ENCODE data around the gene DDIT4. TPM values are rescaled to one million over a fixed set of nuclear protein-coding genes. Genes with fewer than 3 reads are reported as not detected.

DDIT4 gene
- total RNA-seq, 1 experiment from 2014 or later, result 155 TPM

DNA sequence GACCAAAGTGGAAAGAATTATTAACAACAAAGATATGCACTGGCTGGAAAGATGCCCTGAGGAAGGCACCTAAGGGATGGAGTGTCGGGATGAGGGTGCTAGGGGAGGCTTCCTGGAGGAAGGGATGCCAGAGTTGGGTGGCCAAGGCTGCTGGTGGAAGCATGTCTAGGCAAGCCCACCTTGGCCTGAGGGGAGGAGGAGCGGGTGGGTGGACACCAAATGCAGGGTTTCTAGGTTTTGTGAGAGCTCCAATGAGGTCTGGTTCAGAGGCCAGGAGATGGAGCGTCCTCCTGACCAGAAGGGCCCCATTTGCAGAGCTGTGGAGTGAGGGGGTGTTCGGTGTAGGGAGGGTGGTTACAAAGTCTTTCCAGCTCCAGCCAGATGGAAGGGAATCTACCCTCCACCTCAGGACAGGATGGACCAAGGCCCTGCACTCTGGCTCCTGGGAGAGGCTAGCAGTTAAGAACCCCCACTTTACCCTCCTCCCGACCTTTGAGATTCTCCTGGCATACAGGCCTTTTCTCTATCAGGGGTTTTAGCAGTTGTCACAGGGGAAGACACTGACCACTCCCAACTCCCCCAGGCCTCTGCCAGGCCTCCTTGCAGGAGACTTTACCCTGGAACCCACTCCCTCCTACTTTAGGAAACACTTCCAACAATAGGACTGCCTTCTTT lies 3.0 kb upstream of the DDIT4 start:
- no peaks in the 10 kb centered on the region for H3K27me3 Mint-ChIP-seq (ENCODE audit: insufficient read depth, unreplicated experiment)
- BruUV-seq (replicated peaks), result no TSS peak
- peaks cover 57% of the 10 kb centered on the region for H3K36me3 Mint-ChIP-seq (ENCODE audit: insufficient read depth, unreplicated experiment)
- Histone ChIP-seq H3K9me3 (no peaks in the 10 kb centered on the region), H3K4me1 (peaks cover 18% of the 10 kb centered on the region), H3K36me3 (ENCODE audit: control insufficient read depth, insufficient read depth, low read length) (peaks cover 6% of the 10 kb centered on the region), H3K27me3 (replicated peaks; ENCODE audit: control insufficient read depth, insufficient read depth, low read length) (no peaks in the 10 kb centered on the region), H3K4me3 (ENCODE audit: low read depth, low read length) (no peak overlapping the region)
- peaks cover 26% of the 10 kb centered on the region for H3K4me1 Mint-ChIP-seq (ENCODE audit: low read depth, unreplicated experiment)
- intact Hi-C loops (cut with micrococcal nuclease; ENCODE audit: unreplicated experiment), result loop anchor here (2.0 kb wide), 1 partner anchor 314 kb away; no protein-coding TSS in a partner anchor
- ChIA-PET POLR2A (interaction anchor here (0.6 to 1.7 kb wide), 2 partner anchors 10 to 16 kb away, joined by 4 to 5 read pairs; no protein-coding TSS in a partner anchor), CTCF (no interaction called here)
- DNase-seq, result no peak
- TF ChIP-seq, protein P1, sequence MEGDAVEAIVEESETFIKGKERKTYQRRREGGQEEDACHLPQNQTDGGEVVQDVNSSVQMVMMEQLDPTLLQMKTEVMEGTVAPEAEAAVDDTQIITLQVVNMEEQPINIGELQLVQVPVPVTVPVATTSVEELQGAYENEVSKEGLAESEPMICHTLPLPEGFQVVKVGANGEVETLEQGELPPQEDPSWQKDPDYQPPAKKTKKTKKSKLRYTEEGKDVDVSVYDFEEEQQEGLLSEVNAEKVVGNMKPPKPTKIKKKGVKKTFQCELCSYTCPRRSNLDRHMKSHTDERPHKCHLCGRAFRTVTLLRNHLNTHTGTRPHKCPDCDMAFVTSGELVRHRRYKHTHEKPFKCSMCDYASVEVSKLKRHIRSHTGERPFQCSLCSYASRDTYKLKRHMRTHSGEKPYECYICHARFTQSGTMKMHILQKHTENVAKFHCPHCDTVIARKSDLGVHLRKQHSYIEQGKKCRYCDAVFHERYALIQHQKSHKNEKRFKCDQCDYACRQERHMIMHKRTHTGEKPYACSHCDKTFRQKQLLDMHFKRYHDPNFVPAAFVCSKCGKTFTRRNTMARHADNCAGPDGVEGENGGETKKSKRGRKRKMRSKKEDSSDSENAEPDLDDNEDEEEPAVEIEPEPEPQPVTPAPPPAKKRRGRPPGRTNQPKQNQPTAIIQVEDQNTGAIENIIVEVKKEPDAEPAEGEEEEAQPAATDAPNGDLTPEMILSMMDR (IDR thresholded peaks at IDR 0.05; ENCODE audit: insufficient read depth in 1 of 2, low read depth in 1 of 2, low read length in 1 of 2, severe bottlenecking in 1 of 2, unreplicated experiment in 1 of 2), result no peak
- no peak overlapping the region for H3K4me3 Mint-ChIP-seq (ENCODE audit: unreplicated experiment)
- no peaks in the 10 kb centered on the region for H3K9me3 Mint-ChIP-seq (ENCODE audit: unreplicated experiment)
- peak overlapping the region; percentile 99 for H3K27ac Mint-ChIP-seq (ENCODE audit: unreplicated experiment)

GRCh38 chr10:72272689-72273409 lies 875 bp upstream of the DDIT4 start:
- Mint-ChIP-seq H3K36me3 (ENCODE audit: insufficient read depth, unreplicated experiment) (peaks cover 66% of the 10 kb centered on the region), H3K4me1 (ENCODE audit: low read depth, unreplicated experiment) (peaks cover 34% of the 10 kb centered on the region), H3K9me3 (ENCODE audit: unreplicated experiment) (no peaks in the 10 kb centered on the region), H3K27me3 (ENCODE audit: insufficient read depth, unreplicated experiment) (no peaks in the 10 kb centered on the region), H3K4me3 (ENCODE audit: unreplicated experiment) (peak overlapping the region; percentile 94), H3K27ac (ENCODE audit: unreplicated experiment) (peak overlapping the region; percentile 99)
- peak; percentile 97 to 99 for DNase-seq
- Histone ChIP-seq H3K9me3 (no peaks in the 10 kb centered on the region), H3K4me1 (peaks cover 22% of the 10 kb centered on the region), H3K27me3 (replicated peaks; ENCODE audit: control insufficient read depth, insufficient read depth, low read length) (no peaks in the 10 kb centered on the region), H3K4me3 (ENCODE audit: low read depth, low read length) (peak overlapping the region; percentile 56), H3K36me3 (ENCODE audit: control insufficient read depth, insufficient read depth, low read length) (peaks cover 6% of the 10 kb centered on the region)
- TF ChIP-seq, protein P1 (IDR thresholded peaks at IDR 0.05; ENCODE audit: insufficient read depth in 1 of 2, low read depth in 1 of 2, low read length in 1 of 2, severe bottlenecking in 1 of 2, unreplicated experiment in 1 of 2), result no peak
- no TSS peak for BruUV-seq (replicated peaks)
- intact Hi-C loops (cut with micrococcal nuclease; ENCODE audit: unreplicated experiment), result loop anchor here (1.0 to 2.0 kb wide), 8 partner anchors 13 to 174 kb away; partner anchors contain the start of genes ANAPC16 and ASCC1
- CTCF ChIA-PET, result interaction anchor here (0.5 to 4.8 kb wide), 11 partner anchors 10 to 376 kb away, joined by 3 to 40 read pairs (median 3); partner anchors contain the start of gene DNAJB12
- POLR2A ChIA-PET, result interaction anchor here (0.5 to 5.2 kb wide), 43 partner anchors 9 to 979 kb away, joined by 3 to 163 read pairs (median 4); partner anchors contain the start of genes ANAPC16, ASCC1, DNAJB12 and MRPS16

- H3K9me3 ChIP-seq, result no peaks in the 10 kb centered on the region
- intact Hi-C loops (cut with micrococcal nuclease; ENCODE audit: unreplicated experiment), result no loop called here
- peak overlapping the region; percentile 94 for H3K4me3 Mint-ChIP-seq (ENCODE audit: unreplicated experiment)
- DNase-seq, result no peak
- H3K27me3 Mint-ChIP-seq (ENCODE audit: insufficient read depth, unreplicated experiment), result no peaks in the 10 kb centered on the region
- peak overlapping the region; percentile 80 for H3K4me3 ChIP-seq (ENCODE audit: low read depth, low read length)
- ChIA-PET POLR2A (interaction anchor here (0.7 to 5.2 kb wide), 14 partner anchors 12 to 255 kb away, joined by 3 to 163 read pairs (median 8); partner anchors contain the start of genes ANAPC16 and ASCC1), CTCF (interaction anchor here (1.1 to 4.8 kb wide), 4 partner anchors 14 to 226 kb away, joined by 3 to 40 read pairs (median 4); no protein-coding TSS in a partner anchor)
- BruUV-seq (replicated peaks), result TSS peak; percentile 78
- TF ChIP-seq, protein P1 (IDR thresholded peaks at IDR 0.05; ENCODE audit: insufficient read depth in 1 of 2, low read depth in 1 of 2, low read length in 1 of 2, severe bottlenecking in 1 of 2, unreplicated experiment in 1 of 2), result no peak
- peaks cover 40% of the 10 kb centered on the region for H3K4me1 Mint-ChIP-seq (ENCODE audit: low read depth, unreplicated experiment)
- H3K36me3 Mint-ChIP-seq (ENCODE audit: insufficient read depth, unreplicated experiment), result peaks cover 65% of the 10 kb centered on the region
- peak overlapping the region; percentile 99 for H3K27ac Mint-ChIP-seq (ENCODE audit: unreplicated experiment)
- H3K9me3 Mint-ChIP-seq (ENCODE audit: unreplicated experiment), result no peaks in the 10 kb centered on the region
- H3K36me3 ChIP-seq (ENCODE audit: control insufficient read depth, insufficient read depth, low read length), result peaks cover 6% of the 10 kb centered on the region
- peaks cover 22% of the 10 kb centered on the region for H3K4me1 ChIP-seq
- no peaks in the 10 kb centered on the region for H3K27me3 ChIP-seq (replicated peaks; ENCODE audit: control insufficient read depth, insufficient read depth, low read length)
These were observed 547 bp downstream of the DDIT4 start for GRCh38 chr10:72274213-72274729.

Measured in Caco-2 (cell line).